ENCODE measurements around the gene TMEM107. TPM values are rescaled to one million over a fixed set of nuclear protein-coding genes. Genes with fewer than 3 reads are reported as not detected.
"Not testable (repeated sequence)": the region's sequence is repeated elsewhere in the genome, so short reads cannot be mapped to it uniquely, and the experiment has no call there.

The TMEM107 gene
- total RNA-seq, 1 experiment from 2014 or later = 37.8 TPM

- DNase-seq (ENCODE audit: low spot score) = no peak
Observed at GRCh38 chr17:8190506-8190905, 14.3 kb upstream of the TMEM107 start.

GRCh38 chr17:8189711-8190477 is 13.7 kb upstream of the TMEM107 start, which contains the start of gene BORCS6:
BORCS6 (minus strand) TSS chr17:8190180; CDS start chr17:8190140, 40 bp downstream.
- DNase-seq (ENCODE audit: low spot score) = peak; percentile 100
- in situ Hi-C loops (cut with HindIII; ENCODE audit: low sequenced_read_pairs) = loop anchor here (5.0 kb wide), 1 partner anchor 68 kb away; the partner anchor contains the start of gene HES7

More at GRCh38 chr17:8190506-8190905, 14.3 kb upstream of the TMEM107 start:
- in situ Hi-C loops (cut with HindIII; ENCODE audit: low sequenced_read_pairs) = no loop called here

- in situ Hi-C loops (cut with HindIII; ENCODE audit: low sequenced_read_pairs) = loop anchor here (5.0 kb wide), 1 partner anchor 67 kb away; the partner anchor contains the start of gene HES7
- DNase-seq (ENCODE audit: low spot score) = no peak
Observed at GRCh38 chr17:8189041-8189710, 13.0 kb upstream of the TMEM107 start.

- no peak for DNase-seq (ENCODE audit: low spot score)
- in situ Hi-C loops (cut with HindIII; ENCODE audit: low sequenced_read_pairs) = loop anchor here (5.0 kb wide), 1 partner anchor 66 kb away; the partner anchor contains the start of gene HES7
Observed at GRCh38 chr17:8188263-8188839, 12.2 kb upstream of the TMEM107 start.

GRCh38 chr17:8187517-8188262 is 11.5 kb upstream of the TMEM107 start:
- DNase-seq (ENCODE audit: low spot score) = peak; percentile 94
- in situ Hi-C loops (cut with HindIII; ENCODE audit: low sequenced_read_pairs) = loop anchor here (5.0 kb wide), 1 partner anchor 65 kb away; the partner anchor contains the start of gene HES7

- peak; percentile 96 for DNase-seq (ENCODE audit: low spot score)
- in situ Hi-C loops (cut with HindIII; ENCODE audit: low sequenced_read_pairs) = loop anchor here (5.0 kb wide), 1 partner anchor 65 kb away; the partner anchor contains the start of gene HES7
Observed at GRCh38 chr17:8186787-8187516, 10.8 kb upstream of the TMEM107 start.

GRCh38 chr17:8186446-8186786 is 10.2 kb upstream of the TMEM107 start:
- in situ Hi-C loops (cut with HindIII; ENCODE audit: low sequenced_read_pairs) = loop anchor here (5.0 kb wide), 1 partner anchor 64 kb away; the partner anchor contains the start of gene HES7
- DNase-seq (ENCODE audit: low spot score) = no peak

- in situ Hi-C loops (cut with HindIII; ENCODE audit: low sequenced_read_pairs) = loop anchor here (5.0 kb wide), 1 partner anchor 64 kb away; the partner anchor contains the start of gene HES7
- DNase-seq (ENCODE audit: low spot score) = peak; percentile 86
Observed at GRCh38 chr17:8185582-8186445, 9.6 kb upstream of the TMEM107 start.

GRCh38 chr17:8176998-8177731 is 985 bp upstream of the TMEM107 start:
- DNase-seq (ENCODE audit: low spot score) = no peak
- in situ Hi-C loops (cut with HindIII; ENCODE audit: low sequenced_read_pairs) = no loop called here

GRCh38 chr17:8175795-8176196 is 384 bp downstream of the TMEM107 start:
- in situ Hi-C loops (cut with HindIII; ENCODE audit: low sequenced_read_pairs) = no loop called here
- DNase-seq (ENCODE audit: low spot score) = no peak

- in situ Hi-C loops (cut with HindIII; ENCODE audit: low sequenced_read_pairs) = no loop called here
- DNase-seq (ENCODE audit: low spot score) = no peak
Observed at GRCh38 chr17:8173871-8174322, 2.3 kb downstream of the TMEM107 start.

- peak; percentile 99 for DNase-seq (ENCODE audit: low spot score)
- in situ Hi-C loops (cut with HindIII; ENCODE audit: low sequenced_read_pairs) = no loop called here
Observed at GRCh38 chr17:8173056-8173870, 2.9 kb downstream of the TMEM107 start.

- DNase-seq (ENCODE audit: low spot score) = peak; percentile 60
- in situ Hi-C loops (cut with HindIII; ENCODE audit: low sequenced_read_pairs) = not testable (repeated sequence)
Observed at GRCh38 chr17:8170186-8170585, 6.0 kb downstream of the TMEM107 start.

- DNase-seq (ENCODE audit: low spot score) = no peak
- in situ Hi-C loops (cut with HindIII; ENCODE audit: low sequenced_read_pairs) = no loop called here
Observed at GRCh38 chr17:8167526-8167925, 8.7 kb downstream of the TMEM107 start.

GRCh38 chr17:8166731-8167130 is 9.4 kb downstream of the TMEM107 start:
- in situ Hi-C loops (cut with HindIII; ENCODE audit: low sequenced_read_pairs) = no loop called here
- no peak for DNase-seq (ENCODE audit: low spot score)

GRCh38 chr17:8164815-8165131 is 11.4 kb downstream of the TMEM107 start:
- no peak for DNase-seq (ENCODE audit: low spot score)
- in situ Hi-C loops (cut with HindIII; ENCODE audit: low sequenced_read_pairs) = no loop called here

All from G401 (cell line).